Suprapubic skin (tissue), 4 donors: ENCODE data around the gene MT1E. TPM values are rescaled to one million over a fixed set of nuclear protein-coding genes. Genes with fewer than 3 reads are reported as not detected.

Experiments
- DNase-seq, 2 donors: peaks; one replicate each; pipeline ENCODE4 v3.0.0-alpha.2; 2019; ENCODE audit warnings: low spot score in 2 of 2
- H3K27ac ChIP-seq: fragments of 200-600 bp; sonication (generic); one replicate; pipeline ENCODE4 v1.5.1; 2019
- H3K27me3 ChIP-seq: fragments of 200-600 bp; sonication (generic); one replicate; pipeline ENCODE4 v1.5.1; 2019
- H3K36me3 ChIP-seq: fragments of 200-600 bp; sonication (generic); one replicate; pipeline ENCODE4 v1.5.1; 2019
- H3K4me1 ChIP-seq: fragments of 200-600 bp; sonication (generic); one replicate; pipeline ENCODE4 v1.5.1; 2019
- H3K4me3 ChIP-seq: fragments of 200-600 bp; sonication (generic); one replicate; pipeline ENCODE4 v1.5.1; 2019; ENCODE audit warnings: mild to moderate bottlenecking
- H3K9me3 ChIP-seq: fragments of 200-600 bp; sonication (generic); one replicate; pipeline ENCODE4 v1.5.1; 2019
- CTCF ChIP-seq, 2 donors: fragments of 200-600 bp in 1 of 2; fragments of 450-650 bp in 1 of 2; sonication (generic) in 1 of 2; IDR thresholded peaks; one replicate each; pipeline ENCODE4 v1.5.1; 2016 to 2019; ENCODE audit warnings: antibody characterized with exemption in 2 of 2, mild to moderate bottlenecking in 1 of 2, moderate library complexity in 1 of 2
- EP300 ChIP-seq: sonication (generic); formaldehyde crosslinking; IDR thresholded peaks from one replicate; pipeline ENCODE4 v1.6.1; 2017; ENCODE audit warnings: antibody characterized with exemption
- POLR2A ChIP-seq, 2 donors: fragments of 450-650 bp; IDR thresholded peaks; one replicate each; pipeline ENCODE4 v1.6.1; 2017; ENCODE audit warnings: antibody characterized with exemption in 2 of 2, mild to moderate bottlenecking in 2 of 2, moderate library complexity in 2 of 2
- POLR2AphosphoS5 ChIP-seq, 3 donors: sonication (generic); formaldehyde crosslinking; IDR thresholded peaks; one replicate each; pipeline ENCODE4 v1.6.1; 2017; ENCODE audit warnings: antibody characterized with exemption in 3 of 3
- WGBS: methylation state at CpG from one replicate; pipeline ENCODE4 v1.1.5; 2018; 5-methylcytosine and 5-hydroxymethylcytosine counted together
- total RNA-seq, 4 donors: library from RNA; depleted of rRNA; stranded (reverse); fragments of >200 nt; gene quantifications; one replicate each; pipeline ENCODE4 v1.1.0, GENCODE V29; 2016

The MT1E gene
- total RNA-seq, 4 donors from 2014 or later = 454 to 1,259 (median 584) TPM

GRCh38 chr16:56631197-56631596 lies 5.6 kb downstream of the MT1E start:
- TF ChIP-seq POLR2A (IDR thresholded peaks at IDR 0.05) = no peak
- H3K36me3 ChIP-seq = no peaks in the 10 kb centered on the region
- H3K27me3 ChIP-seq = peaks cover 17% of the 10 kb centered on the region
- WGBS = 91% methylated on average over 10 of the region's 10 CpGs
- no peak for DNase-seq
- H3K4me1 ChIP-seq = peaks cover 43% of the 10 kb centered on the region
- H3K9me3 ChIP-seq = no peaks in the 10 kb centered on the region
- peak overlapping the region; percentile 48 for H3K4me3 ChIP-seq
- H3K27ac ChIP-seq = peak overlapping the region; percentile 82

GRCh38 chr16:56631832-56632155 lies 6.2 kb downstream of the MT1E start:
- 61% methylated on average over 13 of the region's 14 CpGs for WGBS

GRCh38 chr16:56632156-56632847 lies 6.7 kb downstream of the MT1E start, which contains the start of gene MT1M:
TSS of gene MT1M (plus strand) at chr16:56632659. CDS start at chr16:56632732, 73 bp downstream.
- Histone ChIP-seq H3K27ac (peak within 1 kb of the TSS; percentile 82), H3K36me3 (no peaks in the 10 kb centered on the region), H3K4me1 (peaks cover 34% of the 10 kb centered on the region), H3K9me3 (no peaks in the 10 kb centered on the region), H3K4me3 (peak within 1 kb of the TSS; percentile 48), H3K27me3 (peaks cover 17% of the 10 kb centered on the region)
- DNase-seq = peak in 1 of 2 donors; percentile 86
- WGBS = 15% methylated on average over 27 of the region's 61 CpGs
- TF ChIP-seq POLR2A (IDR thresholded peaks at IDR 0.05) (peak; percentile 43 to 86), POLR2AphosphoS5 (IDR thresholded peaks at IDR 0.05) (peak; percentile 43 to 92 (median 77)), CTCF (IDR thresholded peaks at IDR 0.05) (no peak), EP300 (no peak)

More at GRCh38 chr16:56631832-56632155, 6.2 kb downstream of the MT1E start:
- Histone ChIP-seq H3K36me3 (no peaks in the 10 kb centered on the region), H3K27ac (peak overlapping the region; percentile 82), H3K9me3 (no peaks in the 10 kb centered on the region), H3K4me3 (peak overlapping the region; percentile 48), H3K27me3 (peaks cover 17% of the 10 kb centered on the region), H3K4me1 (peaks cover 37% of the 10 kb centered on the region)
- TF ChIP-seq POLR2A (IDR thresholded peaks at IDR 0.05) (no peak), EP300 (no peak), POLR2AphosphoS5 (IDR thresholded peaks at IDR 0.05) (no peak), CTCF (IDR thresholded peaks at IDR 0.05) (no peak)
- DNase-seq = no peak

GRCh38 chr16:56632848-56633365 lies 7.3 kb downstream of the MT1E start:
- no peak for DNase-seq
- peaks cover 32% of the 10 kb centered on the region for H3K4me1 ChIP-seq
- no peak for TF ChIP-seq EP300
- no peak for TF ChIP-seq CTCF (IDR thresholded peaks at IDR 0.05)
- no peak for TF ChIP-seq POLR2A (IDR thresholded peaks at IDR 0.05)
- no peak for TF ChIP-seq POLR2AphosphoS5 (IDR thresholded peaks at IDR 0.05)
- H3K27ac ChIP-seq = peak overlapping the region; percentile 82
- H3K4me3 ChIP-seq = peak overlapping the region; percentile 48
- H3K36me3 ChIP-seq = no peaks in the 10 kb centered on the region
- no peaks in the 10 kb centered on the region for H3K9me3 ChIP-seq
- H3K27me3 ChIP-seq = peaks cover 22% of the 10 kb centered on the region
- WGBS = 23% methylated on average over 5 of the region's 6 CpGs

GRCh38 chr16:56633535-56633934 lies 8.0 kb downstream of the MT1E start:
- H3K27ac ChIP-seq = peak overlapping the region; percentile 10
- peaks cover 29% of the 10 kb centered on the region for H3K27me3 ChIP-seq
- TF ChIP-seq POLR2A (IDR thresholded peaks at IDR 0.05) (no peak), EP300 (no peak), POLR2AphosphoS5 (IDR thresholded peaks at IDR 0.05) (no peak), CTCF (IDR thresholded peaks at IDR 0.05) (no peak)
- H3K9me3 ChIP-seq = no peaks in the 10 kb centered on the region
- no peak for DNase-seq
- no peaks in the 10 kb centered on the region for H3K36me3 ChIP-seq
- 35% methylated on average over 7 of the region's 7 CpGs for WGBS
- H3K4me1 ChIP-seq = peaks cover 38% of the 10 kb centered on the region
- peak overlapping the region; percentile 48 for H3K4me3 ChIP-seq
